ENCODE data around the gene NOTCH3. TPM values are rescaled to one million over a fixed set of nuclear protein-coding genes. Genes with fewer than 3 reads are reported as not detected.

NOTCH3 gene
- total RNA-seq, 1 donor from 2014 or later: 162 TPM

- H3K36me3 Mint-ChIP-seq (ENCODE audit: low read depth, unreplicated experiment): peaks cover 2% of the 10 kb centered on the region
- no peak overlapping the region for H3K4me3 ChIP-seq (ENCODE audit: insufficient read depth, low read depth, low read length)
- FAIRE-seq (no peak), DNase-seq (ENCODE audit: low read depth) (no peak)
- no peak overlapping the region for H3K4me2 ChIP-seq (ENCODE audit: low read length)
- H3K27ac Mint-ChIP-seq (ENCODE audit: unreplicated experiment): no peak overlapping the region
- peaks cover 2% of the 10 kb centered on the region for H3K4me1 Mint-ChIP-seq (ENCODE audit: low read depth, unreplicated experiment)
- H3K79me2 ChIP-seq (ENCODE audit: insufficient read depth, low read length): no peaks in the 10 kb centered on the region
- no peaks in the 10 kb centered on the region for H4K20me1 ChIP-seq (ENCODE audit: insufficient read depth, low read length)
- no peaks in the 10 kb centered on the region for H3K4me1 ChIP-seq (ENCODE audit: insufficient read depth, low read length)
- H3K9ac ChIP-seq (ENCODE audit: low read length): no peak overlapping the region
- TF ChIP-seq CTCF (IDR thresholded peaks at IDR 0.05; ENCODE audit: insufficient read depth, low read depth, low read length) (no peak), EZH2 (IDR thresholded peaks at IDR 0.05; ENCODE audit: insufficient read depth, low read length) (no peak)
- H3K4me3 Mint-ChIP-seq (ENCODE audit: unreplicated experiment): no peak overlapping the region
- no peak overlapping the region for H3K27ac ChIP-seq (ENCODE audit: low read depth, low read length)
- no peaks in the 10 kb centered on the region for H3K36me3 ChIP-seq (ENCODE audit: insufficient read depth, low read length)
- no peaks in the 10 kb centered on the region for H3K9me3 ChIP-seq (ENCODE audit: insufficient read depth, low read depth, low read length)
- no peak overlapping the region for H2AFZ ChIP-seq (ENCODE audit: low read depth, low read length)
- H3K27me3 ChIP-seq (ENCODE audit: insufficient read depth, low read length): peaks cover 5% of the 10 kb centered on the region
- H3K27me3 Mint-ChIP-seq (ENCODE audit: low read depth, unreplicated experiment): peaks cover 20% of the 10 kb centered on the region
- peaks cover 4% of the 10 kb centered on the region for H3K9me3 Mint-ChIP-seq (ENCODE audit: unreplicated experiment)
These were observed 53.7 kb downstream of the NOTCH3 start for GRCh38 chr19:15147090-15147489.

GRCh38 chr19:15144046-15144646 lies 56.6 kb downstream of the NOTCH3 start:
- Histone ChIP-seq H3K4me2 (ENCODE audit: low read length) (no peak overlapping the region), H3K9ac (ENCODE audit: low read length) (no peak overlapping the region), H3K4me1 (ENCODE audit: insufficient read depth, low read length) (no peaks in the 10 kb centered on the region), H2AFZ (ENCODE audit: low read depth, low read length) (no peak overlapping the region), H4K20me1 (ENCODE audit: insufficient read depth, low read length) (no peaks in the 10 kb centered on the region), H3K27me3 (ENCODE audit: insufficient read depth, low read length) (peaks cover 5% of the 10 kb centered on the region), H3K9me3 (ENCODE audit: insufficient read depth, low read depth, low read length) (peaks cover 2% of the 10 kb centered on the region), H3K27ac (ENCODE audit: low read depth, low read length) (no peak overlapping the region), H3K79me2 (ENCODE audit: insufficient read depth, low read length) (no peaks in the 10 kb centered on the region), H3K4me3 (ENCODE audit: insufficient read depth, low read depth, low read length) (no peak overlapping the region), H3K36me3 (ENCODE audit: insufficient read depth, low read length) (no peaks in the 10 kb centered on the region)
- H3K36me3 Mint-ChIP-seq (ENCODE audit: low read depth, unreplicated experiment): no peaks in the 10 kb centered on the region
- peaks cover 7% of the 10 kb centered on the region for H3K27me3 Mint-ChIP-seq (ENCODE audit: low read depth, unreplicated experiment)
- peaks cover 9% of the 10 kb centered on the region for H3K9me3 Mint-ChIP-seq (ENCODE audit: unreplicated experiment)
- peak; percentile 29 for FAIRE-seq
- no peak overlapping the region for H3K4me3 Mint-ChIP-seq (ENCODE audit: unreplicated experiment)
- TF ChIP-seq CTCF (IDR thresholded peaks at IDR 0.05; ENCODE audit: insufficient read depth, low read depth, low read length) (no peak), EZH2 (IDR thresholded peaks at IDR 0.05; ENCODE audit: insufficient read depth, low read length) (no peak)
- no peak for DNase-seq (ENCODE audit: low read depth)
- no peak overlapping the region for H3K27ac Mint-ChIP-seq (ENCODE audit: unreplicated experiment)
- H3K4me1 Mint-ChIP-seq (ENCODE audit: low read depth, unreplicated experiment): no peaks in the 10 kb centered on the region

- DNase-seq (ENCODE audit: low read depth) (no peak), FAIRE-seq (no peak)
- Histone ChIP-seq H3K4me3 (ENCODE audit: insufficient read depth, low read depth, low read length) (no peak overlapping the region), H3K9ac (ENCODE audit: low read length) (no peak overlapping the region), H3K79me2 (ENCODE audit: insufficient read depth, low read length) (no peaks in the 10 kb centered on the region), H3K4me1 (ENCODE audit: insufficient read depth, low read length) (no peaks in the 10 kb centered on the region), H4K20me1 (ENCODE audit: insufficient read depth, low read length) (no peaks in the 10 kb centered on the region), H3K36me3 (ENCODE audit: insufficient read depth, low read length) (no peaks in the 10 kb centered on the region), H3K27ac (ENCODE audit: low read depth, low read length) (no peak overlapping the region), H3K27me3 (ENCODE audit: insufficient read depth, low read length) (no peaks in the 10 kb centered on the region), H3K4me2 (ENCODE audit: low read length) (no peak overlapping the region), H3K9me3 (ENCODE audit: insufficient read depth, low read depth, low read length) (peaks cover 4% of the 10 kb centered on the region), H2AFZ (ENCODE audit: low read depth, low read length) (no peak overlapping the region)
- H3K27me3 Mint-ChIP-seq (ENCODE audit: low read depth, unreplicated experiment): peaks cover 2% of the 10 kb centered on the region
- no peaks in the 10 kb centered on the region for H3K36me3 Mint-ChIP-seq (ENCODE audit: low read depth, unreplicated experiment)
- H3K9me3 Mint-ChIP-seq (ENCODE audit: unreplicated experiment): peaks cover 14% of the 10 kb centered on the region
- no peak for TF ChIP-seq EZH2 (IDR thresholded peaks at IDR 0.05; ENCODE audit: insufficient read depth, low read length)
- no peak for TF ChIP-seq CTCF (IDR thresholded peaks at IDR 0.05; ENCODE audit: insufficient read depth, low read depth, low read length)
- no peaks in the 10 kb centered on the region for H3K4me1 Mint-ChIP-seq (ENCODE audit: low read depth, unreplicated experiment)
- H3K27ac Mint-ChIP-seq (ENCODE audit: unreplicated experiment): no peak overlapping the region
- no peak overlapping the region for H3K4me3 Mint-ChIP-seq (ENCODE audit: unreplicated experiment)
These were observed 58.5 kb downstream of the NOTCH3 start for GRCh38 chr19:15142313-15142712.

Data from astrocyte (in vitro differentiated cells and primary cell).